ENCODE measurements around the gene LRRC8E.
A peak's percentile ranks its signal among the peaks of the same experiment; 100 is the strongest.
"Not testable (repeated sequence)": the region's sequence is repeated elsewhere in the genome, so short reads cannot be mapped to it uniquely, and the experiment has no call there.

Gene LRRC8E

DNA sequence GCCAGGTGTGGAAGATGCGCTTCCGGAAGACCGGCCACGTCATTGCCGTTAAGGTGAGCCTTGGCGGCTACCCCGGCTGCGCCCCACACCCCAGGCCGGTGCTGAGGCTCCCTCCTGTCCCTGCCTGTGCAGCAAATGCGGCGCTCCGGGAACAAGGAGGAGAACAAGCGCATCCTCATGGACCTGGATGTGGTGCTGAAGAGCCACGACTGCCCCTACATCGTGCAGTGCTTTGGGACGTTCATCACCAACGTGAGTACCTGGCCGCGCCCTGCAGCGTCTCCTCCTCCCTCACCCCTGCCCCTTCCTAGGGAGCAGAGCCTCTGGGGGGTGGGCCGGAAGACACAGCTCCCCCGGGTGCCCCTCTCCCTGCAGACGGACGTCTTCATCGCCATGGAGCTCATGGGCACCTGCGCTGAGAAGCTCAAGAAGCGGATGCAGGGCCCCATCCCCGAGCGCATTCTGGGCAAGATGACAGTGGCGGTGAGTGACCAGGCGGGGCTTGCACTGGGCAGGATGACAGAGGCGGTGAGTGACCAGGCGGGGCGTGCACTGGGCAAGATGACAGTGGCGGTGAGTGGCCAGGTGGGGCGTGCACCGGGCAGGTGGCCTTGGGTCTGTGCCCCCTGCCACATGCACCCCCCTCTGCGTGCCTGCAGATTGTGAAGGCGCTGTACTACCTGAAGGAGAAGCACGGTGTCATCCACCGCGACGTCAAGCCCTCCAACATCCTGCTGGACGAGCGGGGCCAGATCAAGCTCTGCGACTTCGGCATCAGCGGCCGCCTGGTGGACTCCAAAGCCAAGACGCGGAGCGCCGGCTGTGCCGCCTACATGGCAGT, 22.2 kb downstream of the LRRC8E start:
- DNase-seq = no peak

DNA sequence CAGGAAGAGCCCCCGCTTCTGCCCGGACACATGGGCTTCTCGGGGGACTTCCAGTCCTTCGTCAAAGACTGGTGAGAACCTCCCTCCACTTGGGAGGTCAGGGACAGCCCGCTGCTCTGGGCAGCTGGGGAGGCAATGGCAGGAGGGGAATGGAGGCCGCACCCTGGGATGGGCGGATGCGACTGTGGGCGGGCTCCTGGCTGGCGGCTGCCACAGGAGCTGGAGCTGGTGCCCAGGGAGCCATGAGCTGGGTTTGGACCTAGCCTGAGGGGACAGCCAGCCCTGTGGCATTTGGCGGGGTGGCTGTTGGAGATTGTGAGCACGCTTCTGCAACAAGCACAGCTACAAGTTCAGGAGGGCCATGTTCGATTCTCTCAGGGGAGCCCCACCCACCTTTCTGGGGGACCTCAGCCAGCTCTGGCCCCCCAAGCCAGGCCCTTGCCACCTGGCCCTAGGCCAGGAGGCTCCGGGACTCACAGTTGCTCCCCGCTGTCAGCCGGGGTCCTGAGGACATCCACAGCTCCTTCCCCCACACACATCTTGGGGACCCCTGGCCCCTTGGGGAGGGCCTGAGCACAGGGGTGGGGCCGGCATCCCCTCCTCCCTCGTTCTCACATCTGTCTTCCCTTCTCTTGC, 23.3 kb downstream of the LRRC8E start:
- no peak for DNase-seq

DNA sequence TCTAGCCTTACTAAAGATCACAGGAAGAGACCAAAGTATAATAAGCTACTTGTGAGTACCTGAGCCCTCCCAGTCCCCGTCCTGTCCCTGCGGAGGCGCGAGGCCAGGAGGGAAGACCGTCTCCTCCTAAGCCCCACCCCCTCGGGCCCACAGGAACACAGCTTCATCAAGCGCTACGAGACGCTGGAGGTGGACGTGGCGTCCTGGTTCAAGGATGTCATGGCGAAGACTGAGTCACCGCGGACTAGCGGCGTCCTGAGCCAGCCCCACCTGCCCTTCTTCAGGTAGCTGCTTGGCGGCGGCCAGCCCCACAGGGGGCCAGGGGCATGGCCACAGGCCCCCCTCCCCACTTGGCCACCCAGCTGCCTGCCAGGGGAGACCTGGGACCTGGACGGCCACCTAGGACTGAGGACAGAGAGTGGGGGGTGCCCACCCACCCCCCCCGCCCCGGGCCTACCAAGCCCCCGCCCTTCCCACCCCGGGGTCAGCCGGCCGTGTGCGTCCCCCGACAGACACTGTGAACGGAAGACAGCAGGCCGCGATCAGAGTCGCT, 23.9 kb downstream of the LRRC8E start:
- no peak for DNase-seq

DNA sequence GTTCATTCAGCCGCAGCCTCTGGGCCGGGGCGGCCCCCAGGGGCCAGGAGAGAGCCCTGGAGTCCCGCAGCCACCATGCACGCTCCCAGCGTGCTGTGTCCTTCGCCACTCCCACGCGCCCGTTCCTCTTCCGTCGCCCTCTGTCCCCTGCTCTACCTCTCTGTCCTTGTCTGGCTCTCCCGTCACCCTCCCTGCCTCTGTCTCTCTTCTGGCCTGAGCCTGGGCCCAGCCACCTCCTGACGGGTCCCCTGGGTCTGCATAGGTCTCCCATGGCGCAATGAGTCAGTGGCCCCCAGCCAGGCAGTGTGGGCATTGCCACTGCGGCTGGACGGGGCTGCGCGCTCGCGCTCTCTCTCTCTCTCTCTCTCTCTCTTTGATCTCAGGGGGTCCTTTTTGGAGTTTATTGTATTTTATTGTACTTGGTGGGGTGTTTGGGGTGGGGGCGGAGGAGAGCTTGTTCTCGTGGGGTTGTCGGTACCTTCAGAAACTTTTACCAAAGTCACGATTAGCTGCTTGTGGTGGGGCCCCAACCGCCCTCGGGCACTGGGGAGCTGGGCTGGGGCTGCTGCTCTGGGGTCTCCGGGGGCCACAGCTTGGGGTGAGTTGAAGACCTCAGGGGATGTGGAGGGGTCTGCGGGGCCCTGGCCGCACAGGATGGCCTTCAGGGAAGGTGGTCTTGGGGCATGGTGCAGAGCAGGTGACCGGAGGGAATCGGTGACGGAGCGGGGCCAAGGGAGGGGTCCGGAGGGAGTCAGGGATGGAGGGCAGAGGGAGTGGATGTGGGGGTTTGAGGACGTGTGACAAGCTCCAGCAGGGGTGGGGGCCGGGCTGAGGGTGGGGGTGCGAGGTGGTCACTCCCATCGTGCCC, 24.6 kb downstream of the LRRC8E start:
- DNase-seq = no peak

DNA sequence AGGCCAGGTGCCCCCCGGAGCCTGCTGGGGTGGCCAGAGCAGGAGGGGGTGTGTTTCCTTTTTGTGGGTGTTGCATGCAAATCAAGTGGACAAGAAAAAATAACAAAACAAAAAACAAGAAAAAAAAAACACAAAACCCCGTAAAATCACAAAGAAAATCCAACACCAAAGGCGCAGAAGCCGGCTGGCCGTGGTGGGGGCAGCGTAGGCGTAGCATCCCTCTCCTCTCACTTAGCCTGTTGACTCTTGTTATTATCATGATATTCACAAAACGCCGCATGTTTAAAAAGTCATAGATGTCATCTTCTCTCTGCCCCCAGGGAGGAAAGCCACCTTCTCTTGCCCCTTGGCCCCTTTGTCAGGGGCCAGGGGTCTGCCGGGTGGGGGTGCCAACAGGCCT, 25.3 kb downstream of the LRRC8E start:
- no peak for DNase-seq

DNA sequence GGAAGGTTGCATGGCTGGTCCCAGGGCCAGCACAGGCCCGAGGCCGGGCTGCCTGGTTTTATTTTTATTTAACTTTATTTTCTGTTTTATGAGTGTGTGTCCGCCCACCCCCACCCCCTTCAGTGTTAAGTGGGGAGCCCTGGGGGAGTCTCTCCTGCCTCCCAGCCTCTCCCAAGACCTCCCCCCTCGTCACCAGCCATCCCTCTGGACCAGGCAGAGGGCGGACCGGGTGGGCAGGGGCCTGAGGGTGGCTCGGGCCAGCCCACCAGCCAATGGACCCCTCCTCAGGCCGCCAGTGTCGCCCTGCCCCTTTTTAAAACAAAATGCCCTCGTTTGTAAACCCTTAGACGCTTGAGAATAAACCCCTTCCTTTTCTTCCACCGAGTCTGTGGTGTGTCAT, 25.8 kb downstream of the LRRC8E start:
- DNase-seq = no peak

DNA sequence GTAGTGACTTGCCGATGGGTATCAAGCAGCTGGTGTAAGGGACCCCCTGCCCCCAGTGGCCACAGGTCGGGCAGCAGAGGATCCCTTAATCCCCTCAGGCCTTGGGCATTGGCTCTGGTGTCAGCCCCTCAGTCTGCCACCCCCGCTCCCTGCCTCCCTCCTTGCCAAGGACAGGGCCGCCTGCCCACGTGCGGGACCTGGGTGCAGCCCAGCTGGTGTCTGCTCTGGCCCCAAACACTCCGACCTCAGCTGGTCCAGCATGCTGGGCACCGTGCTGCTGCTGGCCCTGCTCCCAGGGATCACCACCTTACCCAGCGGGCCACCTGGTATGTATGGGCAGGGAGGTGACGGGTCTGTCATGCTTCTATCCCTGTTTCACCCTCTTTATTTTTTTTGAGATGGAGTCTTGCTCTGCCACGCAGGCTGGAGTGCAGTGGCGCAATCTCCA, 26.3 kb downstream of the LRRC8E start, which contains the start of gene TGFBR3L:
Gene TGFBR3L (plus strand): TSS at position 233 of the 448 bp plus-strand sequence.
- no peak for DNase-seq

DNA sequence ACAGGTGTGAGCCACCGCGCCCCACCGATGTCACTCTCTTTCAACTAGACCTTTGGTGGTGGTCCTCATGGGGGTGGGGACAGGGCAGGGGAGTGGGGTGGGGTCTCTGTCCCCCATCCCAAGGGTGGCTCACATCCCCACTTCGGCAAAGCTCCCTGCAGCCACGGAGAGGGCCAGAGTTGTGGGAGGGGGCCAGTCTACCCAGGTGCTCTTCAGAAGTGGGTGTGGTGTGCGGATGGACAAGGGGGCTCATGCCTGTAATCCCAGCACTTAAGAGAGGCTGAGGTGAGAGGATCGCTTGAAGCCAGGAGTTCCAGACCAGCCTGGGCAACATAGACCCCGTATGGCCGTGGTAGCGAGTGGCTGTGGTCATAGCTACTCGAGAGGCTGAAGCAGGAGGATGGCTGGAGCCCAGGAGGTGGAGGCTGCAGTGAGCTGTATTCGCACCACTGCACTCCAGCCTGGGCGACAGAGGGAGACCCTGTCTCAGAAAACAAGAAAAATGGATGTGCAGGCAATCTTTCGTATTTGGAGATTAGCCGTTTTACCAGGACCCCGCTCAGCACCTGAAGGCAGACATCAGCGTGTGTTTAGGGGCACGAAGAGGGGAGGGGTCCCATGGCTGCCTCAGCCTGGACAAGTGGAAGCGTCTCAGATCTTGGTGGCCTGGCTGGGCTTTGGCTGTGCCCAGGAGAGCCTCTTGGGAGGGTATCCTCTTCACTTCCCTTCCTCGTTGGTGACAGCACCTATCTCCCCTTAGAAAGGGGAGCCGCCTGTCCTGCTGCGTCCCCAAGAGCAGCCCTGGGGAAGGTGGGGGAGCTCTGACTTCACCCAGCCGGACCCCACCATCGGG, 27.2 kb downstream of the LRRC8E start:
- no peak for DNase-seq

DNA sequence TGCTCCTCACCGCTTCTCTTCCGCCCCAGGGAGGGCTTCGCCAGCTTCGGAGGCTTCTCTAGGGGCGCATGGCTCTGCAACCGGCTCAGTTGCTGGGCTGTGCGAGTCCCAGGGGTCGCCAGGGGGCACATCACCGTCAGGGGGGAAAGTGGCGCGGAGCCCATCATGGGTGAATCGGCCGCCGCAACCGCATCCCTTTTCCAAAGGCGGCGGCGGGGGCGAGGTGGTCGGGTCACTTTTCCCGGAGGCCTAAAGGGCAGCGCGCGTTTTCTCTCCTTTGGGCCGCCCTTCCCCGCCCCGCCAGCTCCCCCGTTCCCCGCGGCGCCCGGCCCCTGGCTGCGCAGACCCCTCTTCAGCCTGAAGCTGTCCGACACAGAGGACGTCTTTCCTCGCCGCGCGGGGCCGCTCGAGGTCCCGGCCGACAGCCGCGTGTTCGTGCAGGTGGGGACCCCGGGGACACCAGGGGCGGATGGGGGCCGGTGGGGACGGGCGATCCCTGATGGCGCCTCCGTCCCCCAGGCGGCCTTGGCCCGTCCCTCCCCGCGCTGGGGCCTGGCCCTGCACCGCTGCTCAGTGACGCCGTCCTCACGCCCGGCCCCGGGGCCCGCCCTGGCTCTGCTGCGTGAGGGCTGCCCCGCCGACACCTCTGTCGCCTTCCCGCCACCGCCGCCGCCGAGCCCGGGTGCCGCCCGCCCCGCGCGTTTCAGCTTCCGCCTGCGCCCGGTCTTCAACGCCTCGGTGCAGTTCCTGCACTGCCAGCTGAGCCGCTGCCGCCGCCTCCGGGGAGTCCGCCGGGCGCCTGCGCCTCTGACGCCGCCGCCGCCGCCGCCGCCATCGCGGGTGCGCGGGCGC, 28.0 kb downstream of the LRRC8E start:
- DNase-seq = peak; percentile 55

DNA sequence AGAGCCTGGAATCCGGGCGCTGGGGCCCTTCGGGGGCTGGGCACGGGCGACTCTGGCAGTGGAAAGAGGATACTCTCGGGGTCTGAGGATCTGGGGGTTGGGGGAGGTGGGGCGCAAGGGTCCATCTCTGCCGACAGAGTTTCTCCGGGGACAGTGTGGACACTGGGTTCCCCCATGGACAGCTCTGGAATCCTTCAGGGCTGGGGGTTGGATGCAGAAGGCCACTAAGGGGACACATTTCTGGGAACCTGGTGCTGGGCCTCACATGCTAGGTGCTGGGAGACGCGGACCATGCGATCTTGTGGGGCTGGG, 28.6 kb downstream of the LRRC8E start:
- DNase-seq = no peak

DNA sequence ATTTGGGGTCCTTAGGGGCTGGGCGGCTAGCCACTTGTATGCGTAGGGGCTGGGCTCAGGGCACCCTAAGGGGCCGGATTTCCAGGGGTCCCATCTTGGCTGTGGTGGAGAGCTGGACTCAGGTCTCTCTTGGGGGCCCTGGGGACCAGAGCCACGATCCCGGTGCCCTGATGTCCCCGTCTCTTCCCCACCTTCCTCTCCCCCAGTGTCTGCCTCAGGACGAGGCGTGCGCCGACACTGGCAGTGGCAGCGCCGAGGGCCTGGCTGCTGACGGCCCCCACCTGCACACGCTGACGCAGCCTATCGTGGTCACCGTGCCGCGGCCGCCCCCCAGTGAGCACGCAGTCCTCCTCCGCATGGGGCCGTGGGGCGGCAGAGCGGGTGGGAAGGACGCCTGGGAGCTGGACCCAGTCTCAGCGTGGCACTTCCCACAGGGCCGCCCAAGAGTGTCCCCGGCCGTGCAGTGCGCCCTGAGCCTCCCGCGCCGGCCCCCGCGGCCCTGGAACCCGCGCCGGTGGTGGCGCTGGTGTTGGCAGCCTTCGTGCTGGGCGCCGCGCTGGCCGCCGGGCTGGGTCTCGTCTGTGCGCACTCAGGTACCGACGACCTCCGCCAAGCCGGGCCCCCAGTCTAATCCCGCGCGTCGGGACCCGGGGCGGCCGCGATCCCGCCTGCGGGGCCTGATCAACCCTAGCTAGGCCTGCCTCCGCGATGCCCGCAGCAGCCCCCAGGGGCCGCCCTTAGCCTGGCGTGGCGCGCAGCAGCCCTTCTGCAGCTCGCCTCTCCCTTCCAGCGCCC, 29.2 kb downstream of the LRRC8E start:
- DNase-seq = peak; percentile 46

DNA sequence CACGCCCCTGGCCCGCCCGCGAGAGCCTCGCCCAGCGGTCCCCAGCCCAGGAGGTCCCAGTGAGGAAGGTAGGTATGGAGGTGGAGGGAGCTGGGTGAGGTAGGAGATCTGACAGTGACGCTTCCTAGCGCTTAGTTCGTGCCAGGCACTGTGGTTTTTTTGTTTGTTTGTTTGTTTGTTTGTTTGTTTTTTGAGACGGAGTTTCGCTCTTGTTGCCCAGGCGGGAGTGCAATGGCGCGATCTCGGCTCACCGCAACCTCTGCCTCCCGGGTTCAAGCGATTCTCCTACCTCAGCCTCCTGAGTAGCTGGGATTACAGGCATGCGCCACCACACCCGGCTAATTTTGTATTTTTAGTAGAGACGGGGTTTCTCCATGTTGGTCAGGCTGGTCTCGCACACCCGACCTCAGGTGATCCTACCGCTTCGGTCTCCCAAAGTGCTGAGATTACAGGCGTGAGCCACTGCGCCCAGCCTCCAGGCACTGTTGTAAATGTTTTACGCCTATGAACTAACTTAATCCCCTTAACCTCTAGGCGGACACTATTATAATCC, 29.8 kb downstream of the LRRC8E start:
- DNase-seq = not testable (repeated sequence)

DNA sequence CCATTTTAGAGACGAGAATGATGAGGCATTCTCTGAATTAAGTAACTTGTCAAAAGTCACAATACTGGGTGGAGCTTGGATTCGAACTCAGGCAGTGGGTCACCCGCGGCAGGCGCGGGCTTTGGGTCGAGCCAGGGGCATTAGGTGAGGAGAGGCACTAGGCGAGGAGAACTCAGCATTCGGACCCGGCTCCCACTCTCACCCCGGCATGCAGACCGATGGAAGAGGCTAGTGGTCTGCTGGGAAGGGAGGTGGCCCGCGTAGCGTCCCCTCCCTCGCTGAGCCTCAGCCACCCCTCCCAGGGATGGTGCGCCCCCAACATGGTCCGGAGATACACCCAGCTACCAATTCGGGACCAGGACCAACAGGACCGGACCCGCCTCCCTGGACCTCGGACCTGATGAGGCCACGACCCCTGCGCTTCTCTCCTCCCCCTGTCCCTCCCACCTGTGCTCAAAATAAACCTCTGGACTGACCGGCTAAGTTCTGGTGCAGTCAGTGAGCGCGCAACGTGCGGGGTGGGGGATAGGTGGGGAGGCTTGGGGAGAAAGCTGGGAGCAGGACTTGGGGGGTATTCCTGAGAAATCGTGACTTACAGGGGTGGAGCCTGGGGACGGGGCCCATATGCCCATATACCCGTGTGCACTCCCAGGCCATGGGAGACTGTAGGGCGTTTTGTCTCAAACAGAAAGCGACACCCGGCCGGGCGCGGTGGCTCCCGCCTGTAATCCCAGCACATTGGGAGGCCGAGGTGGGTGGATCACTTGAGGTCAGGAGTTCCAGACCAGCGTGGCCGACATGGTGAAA, 30.5 kb downstream of the LRRC8E start:
- no peak for DNase-seq

DNA sequence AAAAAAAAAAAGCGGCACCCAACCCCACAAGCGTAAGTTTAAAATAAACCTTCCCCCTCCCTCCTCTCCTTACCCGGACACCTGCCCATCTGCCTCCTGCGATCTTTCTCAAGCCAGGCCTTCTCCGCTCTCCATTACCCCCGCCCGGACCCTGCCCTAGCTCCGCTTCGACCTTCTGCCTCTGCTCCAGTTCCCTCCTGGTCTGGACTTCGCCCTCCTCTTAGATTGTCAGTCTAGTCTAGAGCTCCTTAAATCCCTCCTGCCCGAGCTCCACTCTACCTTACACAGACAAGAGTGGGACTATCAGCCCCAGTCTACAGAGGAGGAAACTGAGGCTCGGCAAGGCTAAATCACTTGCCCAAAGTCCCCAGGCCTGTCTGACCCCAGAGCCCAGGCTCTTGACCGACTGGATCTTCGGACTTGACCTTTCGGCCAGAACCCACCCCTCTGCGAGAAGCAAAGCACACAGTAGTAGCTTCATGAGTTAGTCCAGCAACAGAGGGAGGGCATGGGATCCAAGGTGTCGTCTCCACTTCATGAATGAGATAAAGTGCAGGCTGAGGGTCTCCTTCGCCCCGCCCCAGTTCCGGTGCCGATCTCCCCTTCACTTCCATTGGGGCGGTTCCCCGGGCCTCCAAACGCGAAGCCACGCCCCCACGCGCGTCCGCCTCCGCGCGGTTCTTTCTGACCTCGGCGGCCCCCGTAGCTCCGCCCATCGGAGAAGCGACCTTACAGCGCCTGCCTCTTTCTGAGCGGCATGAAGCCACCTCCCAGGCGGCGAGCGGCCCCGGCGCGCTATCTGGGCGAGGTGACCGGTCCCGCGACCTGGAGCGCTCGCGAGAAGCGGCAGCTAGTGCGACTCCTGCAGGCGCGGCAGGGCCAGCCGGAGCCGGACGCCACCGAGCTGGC, 31.6 kb downstream of the LRRC8E start, which contains the start of gene SNAPC2:
Gene SNAPC2 (plus strand): TSS at position 729 of the 909 bp plus-strand sequence. CDS start 29 bp downstream, at position 758.
- DNase-seq = peak; percentile 97

DNA sequence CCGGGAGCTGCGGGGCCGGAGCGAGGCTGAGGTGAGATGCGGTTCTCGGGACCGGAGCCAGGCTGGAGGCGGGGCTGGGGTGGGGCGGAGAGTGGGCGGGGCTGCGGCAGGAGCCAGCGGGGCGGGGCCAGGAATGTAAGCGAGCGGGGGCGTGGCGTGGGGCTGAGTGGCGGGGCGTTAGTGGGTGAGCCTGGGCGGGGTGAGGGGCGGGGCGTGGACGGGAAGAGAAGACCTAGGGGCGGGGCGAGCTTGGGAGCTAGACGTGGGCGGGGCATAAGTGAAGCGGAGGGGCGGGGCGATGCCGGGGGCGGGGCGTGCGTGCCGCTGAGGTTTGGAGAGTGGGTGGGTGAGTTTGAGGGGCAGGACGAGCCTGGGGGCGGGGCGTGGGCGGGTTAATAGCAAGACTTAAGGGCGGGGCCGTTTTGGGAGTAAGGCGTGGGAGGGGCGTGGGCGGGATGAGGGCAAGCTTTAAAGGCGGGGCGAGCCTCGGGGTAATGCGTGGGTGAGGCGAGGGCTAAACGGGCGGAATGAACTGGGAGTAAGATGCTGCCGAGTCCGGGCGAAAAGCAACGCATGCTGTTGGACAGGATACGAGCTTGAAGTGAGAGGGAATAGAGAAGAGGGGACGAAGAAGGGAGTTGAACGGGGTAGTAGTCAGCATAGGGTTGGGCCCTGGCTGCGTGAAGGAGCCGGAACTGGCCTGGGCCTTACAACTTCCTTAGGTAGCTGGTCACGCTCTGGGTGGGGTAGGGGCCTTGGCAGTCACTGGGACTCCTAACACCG, 32.4 kb downstream of the LRRC8E start:
- peak; percentile 99 for DNase-seq

DNA sequence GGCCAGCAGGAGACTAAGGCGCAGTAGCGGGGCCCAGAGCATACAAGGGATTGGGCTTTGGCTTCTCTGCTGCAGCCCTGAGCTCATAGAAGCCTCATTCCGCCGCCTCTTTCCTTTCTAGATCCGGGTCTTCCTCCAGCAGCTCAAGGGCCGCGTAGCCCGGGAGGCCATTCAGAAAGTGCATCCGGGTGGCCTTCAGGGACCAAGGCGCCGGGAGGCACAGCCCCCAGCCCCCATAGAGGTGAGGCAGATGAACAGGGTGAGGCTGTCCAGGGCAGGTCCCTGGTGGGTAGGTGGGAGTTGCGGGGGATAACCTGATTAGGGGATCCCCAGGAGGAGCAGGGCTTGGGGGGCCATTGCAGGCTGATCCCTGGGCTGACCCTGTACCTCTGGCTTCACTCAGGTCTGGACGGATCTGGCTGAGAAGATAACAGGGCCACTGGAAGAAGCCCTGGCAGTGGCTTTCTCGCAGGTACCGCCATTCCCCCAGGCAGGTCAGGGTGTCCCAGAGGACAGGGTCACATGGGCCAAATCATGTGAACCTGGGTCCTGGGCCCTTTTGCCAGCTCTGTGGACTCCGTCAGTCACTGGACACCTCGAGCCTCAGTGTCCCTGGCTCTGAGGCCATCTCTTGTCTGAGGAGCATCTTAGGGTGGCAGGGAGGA, 33.1 kb downstream of the LRRC8E start:
- DNase-seq = no peak

Data from NCI-H2171 (cell line).